HG02970 (cell line): ENCODE measurements around the gene POC5.

Source experiments
- ATAC-seq: cut with Tn5 transposase; IDR thresholded peaks from one replicate; pipeline ENCODE4 v1.9.1; 2021; ENCODE audit warnings: mild to moderate bottlenecking, moderate library complexity, moderate number of reproducible peaks; ENCODE audit not compliant: unreplicated experiment, low FRiP score

POC5 gene

DNA sequence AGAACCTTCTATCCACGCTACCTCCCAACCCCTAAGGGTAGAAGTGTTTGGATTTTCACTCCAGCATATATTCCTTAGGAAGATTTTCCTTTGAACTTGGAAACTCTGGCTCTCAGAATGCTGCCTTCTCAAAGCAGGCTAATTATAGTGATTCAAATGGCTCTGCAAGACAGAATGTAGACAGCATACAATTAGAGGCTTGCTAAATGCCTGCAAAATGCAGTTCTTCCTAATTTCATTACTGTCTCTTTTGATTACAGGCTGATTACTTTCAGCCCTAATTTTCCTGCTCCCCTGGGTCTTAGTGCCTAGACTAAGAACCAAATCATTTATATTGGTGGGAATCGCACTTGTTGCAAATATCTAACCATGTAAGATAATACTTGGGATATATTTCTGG is 55.2 kb downstream of the POC5 start:
- ATAC-seq: no peak

GRCh38 chr5:75660678-75661465 is 56.4 kb downstream of the POC5 start:
- no peak for ATAC-seq

- no peak for ATAC-seq
Measured at GRCh38 chr5:75659791-75660450, 57.3 kb downstream of the POC5 start.

DNA sequence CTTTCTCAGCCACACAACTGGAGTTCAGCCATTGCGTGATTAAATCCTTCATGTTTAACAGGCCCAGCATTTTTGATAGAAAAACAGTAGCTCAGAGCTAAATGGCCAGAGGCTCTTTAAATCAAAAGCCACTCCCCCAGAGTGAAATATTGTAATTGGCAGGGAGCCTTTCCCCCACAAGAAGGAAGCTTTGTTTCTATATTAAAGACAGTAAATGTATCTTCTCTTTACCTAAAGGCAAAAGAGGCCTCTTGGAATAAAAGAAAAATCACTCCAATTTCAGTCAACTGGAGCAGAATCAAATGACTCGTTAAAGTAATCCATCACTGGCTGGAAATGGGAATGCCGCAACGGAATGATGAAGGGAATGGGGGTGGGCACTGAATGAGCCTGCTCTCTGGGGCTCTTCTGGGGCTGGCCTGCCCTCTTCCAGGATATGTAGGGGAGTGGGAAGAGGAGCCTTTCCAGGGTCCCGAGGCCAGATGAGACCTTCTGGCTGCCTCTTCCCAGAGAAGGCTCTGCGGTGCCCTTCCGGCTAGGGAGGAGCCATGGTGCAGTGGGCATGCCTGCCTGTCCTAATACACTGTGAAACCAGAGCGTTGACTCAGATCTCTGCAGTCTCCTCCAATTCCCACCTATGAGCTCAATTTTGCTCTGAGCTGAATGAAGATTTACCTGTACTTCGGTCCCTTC is 60.8 kb downstream of the POC5 start:
- no peak for ATAC-seq

- no peak for ATAC-seq
Measured at GRCh38 chr5:75654693-75655295, 62.4 kb downstream of the POC5 start.

DNA sequence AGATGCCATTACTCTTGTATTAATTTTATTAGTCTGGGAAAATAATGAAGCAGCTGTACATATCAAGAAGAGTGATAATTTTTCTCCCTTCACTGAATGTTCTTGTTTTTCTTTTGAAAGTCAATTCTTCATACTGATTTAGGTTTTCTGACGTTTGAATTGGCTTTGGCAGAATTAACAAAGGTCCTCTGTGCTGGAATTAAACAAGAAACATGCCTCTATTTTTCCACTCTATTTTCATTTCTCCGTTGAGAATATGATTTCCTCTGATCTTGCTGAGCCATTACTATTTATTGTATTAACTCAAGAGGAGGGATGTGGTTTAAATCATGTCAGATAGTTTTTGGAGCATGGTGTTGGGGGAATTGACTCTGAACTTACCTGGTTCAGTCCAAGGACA is 63.7 kb downstream of the POC5 start:
- ATAC-seq: no peak

DNA sequence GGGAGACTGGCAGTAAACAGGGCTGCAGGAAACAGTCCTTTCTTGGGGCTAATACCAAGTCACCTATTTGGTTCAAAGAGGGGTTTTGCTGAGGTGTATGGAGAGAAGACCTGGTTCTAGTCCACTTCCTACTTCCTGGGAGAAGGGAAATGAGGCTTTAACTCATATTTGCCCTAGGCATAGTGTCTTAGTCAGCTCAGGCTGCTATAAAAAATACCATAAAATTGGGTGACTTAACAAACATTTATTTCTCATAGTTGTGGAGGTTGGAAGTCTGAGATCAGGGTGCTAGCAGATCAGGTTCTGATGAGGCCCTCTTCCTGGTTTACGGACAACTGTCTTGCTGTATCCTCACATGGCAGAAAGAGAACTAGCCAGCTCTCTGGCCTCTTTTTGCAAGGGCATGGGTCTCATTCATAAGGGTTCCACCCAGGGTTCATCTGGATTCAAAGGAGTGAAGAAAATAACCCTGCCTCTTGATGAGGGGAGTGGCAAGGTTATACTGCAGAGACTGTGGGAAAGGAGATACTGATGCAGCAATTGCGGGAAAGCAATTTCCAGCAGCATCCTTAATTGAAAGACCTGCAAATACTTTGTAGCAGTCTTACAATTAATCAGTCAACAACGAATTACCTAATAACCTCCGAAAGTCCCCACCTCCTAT is 65.5 kb downstream of the POC5 start:
- ATAC-seq: no peak

DNA sequence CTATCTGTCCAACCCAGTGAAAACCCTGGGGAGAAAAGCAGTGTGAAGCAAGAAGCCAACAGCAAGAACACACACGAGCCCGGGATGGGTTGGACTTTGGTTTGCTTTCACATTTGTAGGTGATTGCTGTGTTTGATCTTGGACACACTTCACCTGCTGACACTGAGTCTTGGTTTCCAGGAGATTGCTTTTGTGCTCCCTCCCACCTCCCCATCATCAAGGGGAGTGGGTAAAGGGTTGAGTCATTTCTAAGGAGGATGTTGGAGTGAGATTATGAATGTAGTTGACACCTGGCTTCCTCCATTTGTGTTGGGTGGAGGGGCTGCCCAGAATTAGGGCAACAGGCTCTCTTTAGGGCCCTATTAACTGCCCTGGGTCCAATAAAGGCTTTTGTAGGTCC is 68.5 kb downstream of the POC5 start:
- ATAC-seq: no peak

GRCh38 chr5:75640826-75641225 is 76.4 kb downstream of the POC5 start:
- no peak for ATAC-seq

- no peak for ATAC-seq
Measured at GRCh38 chr5:75640395-75640794, 76.8 kb downstream of the POC5 start.

DNA sequence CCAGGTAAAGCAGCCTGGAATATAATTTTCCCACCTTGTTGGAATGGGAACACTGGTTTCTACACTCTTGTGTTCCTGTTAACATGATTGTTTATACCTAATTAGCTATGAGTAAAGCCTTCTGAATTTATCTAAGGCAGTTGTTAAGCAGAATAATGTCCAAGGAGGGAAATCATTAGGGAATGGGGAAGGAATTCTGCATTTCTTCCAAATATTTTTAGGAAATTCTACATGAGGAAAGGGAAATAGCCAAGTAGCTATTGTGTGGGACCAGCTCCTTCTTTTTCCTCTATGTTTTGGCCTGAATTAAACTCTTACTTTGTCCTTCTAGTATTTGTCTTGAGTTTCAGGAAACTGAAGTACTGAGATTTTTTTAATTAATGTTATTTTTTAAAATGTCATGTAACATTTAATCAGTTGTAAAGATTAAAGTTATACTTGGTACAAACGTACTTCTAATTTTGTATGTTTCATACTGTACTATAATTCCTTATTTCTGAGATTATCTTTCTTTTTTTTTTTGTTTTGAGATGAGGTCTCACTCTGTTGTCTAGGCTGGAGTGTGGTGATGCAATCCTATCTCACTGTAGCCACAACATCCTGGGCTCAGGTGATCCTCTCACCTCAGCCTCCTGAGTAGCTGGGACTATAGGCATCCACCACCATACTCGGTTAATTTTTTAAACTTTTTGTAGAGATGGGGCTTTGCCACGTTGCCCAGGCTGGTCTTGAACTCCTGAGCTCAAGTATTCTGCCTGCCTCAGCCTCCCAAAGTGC is 77.5 kb downstream of the POC5 start:
- ATAC-seq: no peak

- no peak for ATAC-seq
Measured at GRCh38 chr5:75637949-75638348, 79.3 kb downstream of the POC5 start.

DNA sequence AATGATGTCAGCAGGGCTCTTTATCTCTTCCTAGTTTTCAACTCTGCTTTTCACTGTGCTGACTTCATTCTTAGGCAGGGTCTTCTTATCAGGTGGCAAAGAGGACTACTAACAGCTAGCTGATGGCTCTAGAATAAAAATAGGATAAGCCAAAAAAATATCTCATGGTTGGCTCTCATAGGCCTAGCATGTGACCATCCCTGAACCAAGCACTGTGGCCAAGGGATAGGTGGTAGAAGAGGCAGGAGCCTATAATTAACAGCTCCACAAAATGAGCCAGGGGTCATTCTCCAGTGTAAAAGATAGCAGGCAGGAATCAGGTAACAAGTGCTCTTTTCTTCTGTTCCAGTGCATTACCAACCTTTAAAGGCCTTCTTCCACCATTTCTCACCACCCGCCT is 84.9 kb downstream of the POC5 start:
- no peak for ATAC-seq

DNA sequence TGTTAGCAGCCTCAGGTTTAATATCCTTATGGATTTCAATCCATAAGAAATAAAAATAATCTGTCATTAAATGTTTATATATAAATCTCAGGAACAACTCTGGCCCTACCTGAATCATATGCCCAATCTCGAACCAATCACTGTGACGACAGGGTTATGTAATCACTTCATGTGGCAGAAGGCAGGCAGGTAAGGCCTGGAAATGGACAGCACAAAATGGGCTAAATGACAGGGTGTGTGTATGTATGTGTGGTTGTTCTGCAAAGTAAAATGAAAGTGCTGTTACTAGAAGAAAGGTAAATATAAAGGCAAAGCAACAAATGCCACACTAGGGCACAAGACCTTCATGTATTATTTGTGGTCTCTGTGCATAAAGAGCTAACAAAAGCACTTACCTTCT is 86.4 kb downstream of the POC5 start:
- no peak for ATAC-seq

DNA sequence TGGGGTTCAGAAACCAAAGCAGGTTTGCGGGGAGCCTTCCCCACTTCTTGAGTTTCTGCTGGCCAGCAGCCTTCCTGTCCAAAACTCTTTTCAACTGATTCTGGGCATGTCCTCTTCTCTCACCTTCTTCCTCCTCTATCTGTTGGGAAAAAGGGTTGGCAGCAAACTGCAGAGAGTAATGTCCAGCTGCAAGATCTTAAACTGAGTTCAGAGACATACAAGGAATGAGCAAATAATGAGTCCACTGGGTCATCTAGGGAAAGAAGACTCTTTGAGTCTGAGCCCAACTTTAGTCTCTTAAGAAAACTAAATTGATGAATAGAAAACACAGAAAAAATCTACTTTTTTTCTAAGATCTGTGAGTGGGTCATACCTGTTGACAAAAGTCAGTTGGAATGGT is 89.4 kb downstream of the POC5 start:
- no peak for ATAC-seq

DNA sequence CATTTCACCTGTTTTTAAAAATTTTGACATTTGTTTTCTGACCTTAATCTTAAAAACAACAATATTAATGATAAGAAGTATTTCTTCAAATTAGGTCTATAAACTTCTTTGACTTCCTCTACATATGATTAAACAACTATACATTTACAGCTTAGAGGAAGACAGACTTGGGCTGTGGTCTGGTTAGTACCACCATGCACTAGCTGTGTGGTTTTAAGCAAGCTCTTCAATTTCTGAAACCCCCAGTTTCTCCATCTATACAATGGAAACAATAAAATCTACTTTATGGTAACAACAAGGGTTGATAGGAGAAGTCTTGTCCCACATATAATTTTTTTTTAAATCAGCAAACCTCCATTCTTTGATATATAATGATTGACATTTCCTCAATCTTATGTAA is 90.3 kb downstream of the POC5 start:
- no peak for ATAC-seq
